Ovary (tissue), 3 donors: Measurements from ENCODE around the gene RTTN.

ENCODE experiments used
- CTCF ChIP-seq, 3 donors: fragments of 450-650 bp in 2 of 3; fragments of 200-600 bp in 1 of 3; IDR thresholded peaks; one replicate each; pipeline versions ENCODE4 v1.5.1 to v1.8.0; 2016 to 2022; ENCODE audit warnings: antibody characterized with exemption in 3 of 3, mild to moderate bottlenecking in 1 of 3
- POLR2A ChIP-seq: fragments of 450-650 bp; IDR thresholded peaks from one replicate; pipeline ENCODE4 v1.6.1; 2017; ENCODE audit warnings: antibody characterized with exemption, mild to moderate bottlenecking, moderate library complexity
- donor health status: DM: no; HTN: no; CAD: no.

GRCh38 chr18:70182548-70182947 is 22.9 kb downstream of the RTTN start:
- no peak for TF ChIP-seq CTCF (IDR thresholded peaks at IDR 0.05)
- no peak for TF ChIP-seq POLR2A
